Measurements from ENCODE around the gene LIPC. TPM values are rescaled to one million over a fixed set of nuclear protein-coding genes. Genes with fewer than 3 reads are reported as not detected.

The LIPC gene
- total RNA-seq, 1 donor from 2014 or later = not detected

DNA sequence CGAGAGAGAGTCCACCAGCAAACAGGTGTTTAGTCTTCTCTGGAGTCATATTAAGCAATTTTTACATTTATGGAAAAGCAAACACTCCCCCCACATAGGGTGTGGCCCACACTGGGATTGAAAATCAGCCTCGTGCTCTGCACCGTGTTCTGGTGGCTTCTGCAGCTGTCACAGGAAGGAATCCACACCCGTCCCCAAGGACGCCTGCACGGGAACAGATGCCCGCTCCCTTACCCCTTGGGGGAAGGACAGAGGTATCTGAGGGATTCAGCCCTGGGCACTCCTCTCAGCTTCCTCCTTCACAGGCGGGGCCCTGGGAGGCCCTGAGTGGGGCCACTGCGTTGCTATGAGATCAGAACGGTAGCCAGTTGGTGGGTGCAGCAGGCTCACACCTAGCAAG lies 27.8 kb downstream of the LIPC start:
- no peak for DNase-seq (ENCODE audit: low spot score)
- Mint-ChIP-seq H3K27me3 (ENCODE audit: unreplicated experiment) (peaks cover 6% of the 10 kb centered on the region), H3K27ac (ENCODE audit: unreplicated experiment) (no peak overlapping the region), H3K4me3 (ENCODE audit: unreplicated experiment) (no peak overlapping the region), H3K4me1 (ENCODE audit: unreplicated experiment) (peaks cover 18% of the 10 kb centered on the region), H3K36me3 (ENCODE audit: low read depth, unreplicated experiment) (no peaks in the 10 kb centered on the region), H3K9me3 (ENCODE audit: unreplicated experiment) (no peaks in the 10 kb centered on the region)
- TF ChIP-seq, protein P1, sequence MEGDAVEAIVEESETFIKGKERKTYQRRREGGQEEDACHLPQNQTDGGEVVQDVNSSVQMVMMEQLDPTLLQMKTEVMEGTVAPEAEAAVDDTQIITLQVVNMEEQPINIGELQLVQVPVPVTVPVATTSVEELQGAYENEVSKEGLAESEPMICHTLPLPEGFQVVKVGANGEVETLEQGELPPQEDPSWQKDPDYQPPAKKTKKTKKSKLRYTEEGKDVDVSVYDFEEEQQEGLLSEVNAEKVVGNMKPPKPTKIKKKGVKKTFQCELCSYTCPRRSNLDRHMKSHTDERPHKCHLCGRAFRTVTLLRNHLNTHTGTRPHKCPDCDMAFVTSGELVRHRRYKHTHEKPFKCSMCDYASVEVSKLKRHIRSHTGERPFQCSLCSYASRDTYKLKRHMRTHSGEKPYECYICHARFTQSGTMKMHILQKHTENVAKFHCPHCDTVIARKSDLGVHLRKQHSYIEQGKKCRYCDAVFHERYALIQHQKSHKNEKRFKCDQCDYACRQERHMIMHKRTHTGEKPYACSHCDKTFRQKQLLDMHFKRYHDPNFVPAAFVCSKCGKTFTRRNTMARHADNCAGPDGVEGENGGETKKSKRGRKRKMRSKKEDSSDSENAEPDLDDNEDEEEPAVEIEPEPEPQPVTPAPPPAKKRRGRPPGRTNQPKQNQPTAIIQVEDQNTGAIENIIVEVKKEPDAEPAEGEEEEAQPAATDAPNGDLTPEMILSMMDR (IDR thresholded peaks at IDR 0.05; ENCODE audit: unreplicated experiment) = no peak

DNA sequence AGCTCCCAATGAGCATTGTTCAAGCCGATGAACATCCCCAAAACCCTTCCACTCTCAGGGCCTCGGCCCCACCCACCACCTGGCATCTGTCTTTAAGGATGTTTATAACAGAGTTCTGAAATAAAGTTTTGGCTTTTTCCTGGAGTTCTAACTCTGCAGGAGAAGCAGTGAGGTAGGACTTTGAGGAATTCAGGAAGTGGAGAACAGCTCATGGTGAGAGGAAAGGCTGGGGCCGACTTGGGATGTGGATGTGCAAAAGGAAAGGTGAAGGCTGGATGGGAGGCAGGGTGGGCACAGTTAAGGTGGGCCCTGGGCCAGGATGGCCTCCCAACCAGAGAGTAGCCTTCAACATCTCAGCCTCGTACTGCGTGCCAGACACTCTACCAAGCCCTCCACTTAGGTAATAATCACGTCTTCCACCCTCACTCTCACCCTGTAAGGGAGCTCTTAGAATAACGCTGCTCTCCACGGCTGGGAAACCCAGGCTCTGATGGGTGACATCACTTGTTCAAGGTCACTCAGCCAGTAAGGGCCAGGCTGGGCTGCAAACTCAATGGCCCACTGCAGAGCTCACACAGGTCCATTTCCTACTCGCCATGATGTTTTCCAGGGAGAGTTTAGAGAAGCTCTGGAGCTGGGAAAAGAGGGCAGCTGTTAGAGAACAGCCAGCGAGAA lies 28.5 kb downstream of the LIPC start:
- Mint-ChIP-seq H3K36me3 (ENCODE audit: low read depth, unreplicated experiment) (no peaks in the 10 kb centered on the region), H3K9me3 (ENCODE audit: unreplicated experiment) (no peaks in the 10 kb centered on the region), H3K4me1 (ENCODE audit: unreplicated experiment) (peaks cover 18% of the 10 kb centered on the region), H3K27ac (ENCODE audit: unreplicated experiment) (no peak overlapping the region), H3K4me3 (ENCODE audit: unreplicated experiment) (no peak overlapping the region), H3K27me3 (ENCODE audit: unreplicated experiment) (peaks cover 6% of the 10 kb centered on the region)
- TF ChIP-seq, protein P1 (IDR thresholded peaks at IDR 0.05; ENCODE audit: unreplicated experiment) = no peak
- no peak for DNase-seq (ENCODE audit: low spot score)

DNA sequence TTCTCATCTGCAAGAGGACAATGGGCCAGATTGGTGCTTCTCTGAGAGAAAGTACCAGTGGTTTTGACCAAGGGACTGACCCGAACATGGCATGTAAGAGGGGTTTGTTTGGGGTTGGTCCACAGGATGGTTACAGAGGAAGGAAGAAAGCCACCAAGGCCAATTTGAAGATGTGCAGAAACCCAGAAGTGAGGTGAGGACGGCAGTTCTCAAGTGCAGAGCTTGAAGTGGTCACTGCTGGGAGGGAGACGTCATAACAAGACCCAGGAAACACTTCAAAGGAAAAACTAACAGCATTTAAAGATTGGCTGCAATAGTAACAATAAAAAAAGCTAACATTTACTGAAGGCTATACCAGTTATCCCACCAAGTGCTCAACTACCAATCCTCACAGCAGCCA lies 29.1 kb downstream of the LIPC start:
- TF ChIP-seq, protein P1 (IDR thresholded peaks at IDR 0.05; ENCODE audit: unreplicated experiment) = no peak
- DNase-seq (ENCODE audit: low spot score) = no peak
- Mint-ChIP-seq H3K36me3 (ENCODE audit: low read depth, unreplicated experiment) (no peaks in the 10 kb centered on the region), H3K9me3 (ENCODE audit: unreplicated experiment) (no peaks in the 10 kb centered on the region), H3K4me1 (ENCODE audit: unreplicated experiment) (peaks cover 18% of the 10 kb centered on the region), H3K27me3 (ENCODE audit: unreplicated experiment) (peaks cover 6% of the 10 kb centered on the region), H3K4me3 (ENCODE audit: unreplicated experiment) (no peak overlapping the region), H3K27ac (ENCODE audit: unreplicated experiment) (peak overlapping the region; percentile 76)

DNA sequence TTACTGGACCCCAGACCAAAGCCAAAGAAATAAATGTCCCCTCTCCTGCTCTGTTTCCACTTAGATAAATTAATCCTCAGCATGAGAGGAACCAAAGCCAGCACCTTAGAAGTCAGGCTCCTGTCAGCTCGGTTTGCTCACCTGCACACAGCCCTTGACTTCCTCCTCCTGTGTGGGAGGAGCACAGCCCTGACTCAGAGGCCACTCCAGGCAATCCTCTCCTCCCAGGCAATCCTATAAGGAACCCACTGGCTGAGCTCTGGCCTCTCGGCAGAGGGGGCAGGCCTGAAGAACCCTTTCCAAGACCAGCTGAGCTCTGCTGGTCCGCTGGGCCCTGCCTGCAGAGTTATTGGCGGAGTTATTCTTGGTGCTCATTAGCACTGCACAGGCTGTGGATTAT lies 30.8 kb downstream of the LIPC start:
- Mint-ChIP-seq H3K27ac (ENCODE audit: unreplicated experiment) (no peak overlapping the region), H3K9me3 (ENCODE audit: unreplicated experiment) (no peaks in the 10 kb centered on the region), H3K36me3 (ENCODE audit: low read depth, unreplicated experiment) (no peaks in the 10 kb centered on the region), H3K4me1 (ENCODE audit: unreplicated experiment) (peaks cover 18% of the 10 kb centered on the region), H3K27me3 (ENCODE audit: unreplicated experiment) (peaks cover 9% of the 10 kb centered on the region), H3K4me3 (ENCODE audit: unreplicated experiment) (no peak overlapping the region)
- TF ChIP-seq, protein P1 (IDR thresholded peaks at IDR 0.05; ENCODE audit: unreplicated experiment) = no peak
- DNase-seq (ENCODE audit: low spot score) = no peak

DNA sequence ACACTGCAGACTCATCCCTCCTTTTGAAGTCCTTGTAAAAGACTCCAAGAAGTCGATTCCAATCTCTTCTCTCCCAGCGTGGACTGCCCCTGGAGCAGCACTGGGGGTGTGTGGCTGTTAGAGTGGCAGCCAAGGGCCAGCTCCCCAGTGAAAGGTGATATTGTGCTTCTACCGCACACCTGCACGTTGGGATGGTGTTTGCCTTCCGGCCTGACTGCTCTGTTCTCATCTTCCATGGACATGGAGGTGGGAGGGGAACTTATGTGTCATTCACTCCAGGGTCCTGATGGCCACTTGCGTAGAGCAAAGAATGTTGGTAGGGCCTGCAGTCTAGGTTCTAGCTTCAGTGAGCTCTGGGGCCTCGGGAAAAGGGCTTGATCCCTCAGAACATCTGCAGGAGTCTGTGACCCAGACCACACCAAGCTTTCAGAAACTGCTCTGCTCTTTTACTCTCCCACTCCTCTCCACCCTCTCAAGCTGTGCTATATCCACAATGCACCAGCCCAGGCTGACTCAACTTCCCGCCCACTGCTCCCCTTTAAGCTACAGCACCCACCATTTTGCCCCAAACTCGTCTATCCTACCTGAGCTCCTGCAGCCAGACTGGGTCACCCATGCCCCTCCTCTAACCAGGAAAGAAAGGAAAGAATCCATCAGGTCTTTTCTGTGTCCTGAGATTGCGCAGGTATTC lies 31.3 kb downstream of the LIPC start:
- no peak overlapping the region for H3K27ac Mint-ChIP-seq (ENCODE audit: unreplicated experiment)
- H3K27me3 Mint-ChIP-seq (ENCODE audit: unreplicated experiment) = peaks cover 9% of the 10 kb centered on the region
- peaks cover 17% of the 10 kb centered on the region for H3K4me1 Mint-ChIP-seq (ENCODE audit: unreplicated experiment)
- TF ChIP-seq, protein P1 (IDR thresholded peaks at IDR 0.05; ENCODE audit: unreplicated experiment) = no peak
- no peaks in the 10 kb centered on the region for H3K9me3 Mint-ChIP-seq (ENCODE audit: unreplicated experiment)
- no peak overlapping the region for H3K4me3 Mint-ChIP-seq (ENCODE audit: unreplicated experiment)
- no peak for DNase-seq (ENCODE audit: low spot score)
- no peaks in the 10 kb centered on the region for H3K36me3 Mint-ChIP-seq (ENCODE audit: low read depth, unreplicated experiment)

All from endothelial cell (in vitro differentiated cells).